BLaER1 treated with 17β-estradiol and CSF1 and Interleukin-3, amounts not matched to agents 10 nM and 100 nM (cell line): ENCODE measurements around the gene BRD4.

ENCODE experiments used
- H3K27ac ChIP-seq, 11 experiments: shearing (Covaris generic); formaldehyde crosslinking; 2 replicates each; pipeline ENCODE4 v1.8.1; 2022
- H3K27me3 ChIP-seq, 11 experiments: shearing (Covaris generic); formaldehyde crosslinking; 2 replicates each; pipeline ENCODE4 v1.8.1; 2022
- H3K36me3 ChIP-seq, 11 experiments: shearing (Covaris generic); formaldehyde crosslinking; 2 replicates each; pipeline ENCODE4 v1.8.1; 2022
- H3K4me1 ChIP-seq, 10 experiments: shearing (Covaris generic); formaldehyde crosslinking; 2 replicates each; pipeline ENCODE4 v1.8.1; 2022
- H3K4me2 ChIP-seq, 11 experiments: shearing (Covaris generic); formaldehyde crosslinking; 2 replicates each; pipeline ENCODE4 v1.8.1; 2022
- H3K4me3 ChIP-seq, 10 experiments: shearing (Covaris generic); formaldehyde crosslinking; 2 replicates each; pipeline ENCODE4 v1.8.1; 2022
- H3K9ac ChIP-seq, 11 experiments: shearing (Covaris generic); formaldehyde crosslinking; 2 replicates each; pipeline ENCODE4 v1.8.1; 2022
- H3K9me3 ChIP-seq, 11 experiments: shearing (Covaris generic); formaldehyde crosslinking; replicated peaks in 1 of 11; 2 replicates each; pipeline ENCODE4 v1.8.1; 2022
- H4K20me1 ChIP-seq, 11 experiments: shearing (Covaris generic); formaldehyde crosslinking; 2 replicates each; pipeline ENCODE4 v1.8.1; 2022
- Cebpa-rat ChIP-seq, 11 experiments: shearing (Covaris generic); IDR thresholded peaks; 2 replicates each; pipeline ENCODE4 v1.8.1; 2022

BRD4 gene

DNA sequence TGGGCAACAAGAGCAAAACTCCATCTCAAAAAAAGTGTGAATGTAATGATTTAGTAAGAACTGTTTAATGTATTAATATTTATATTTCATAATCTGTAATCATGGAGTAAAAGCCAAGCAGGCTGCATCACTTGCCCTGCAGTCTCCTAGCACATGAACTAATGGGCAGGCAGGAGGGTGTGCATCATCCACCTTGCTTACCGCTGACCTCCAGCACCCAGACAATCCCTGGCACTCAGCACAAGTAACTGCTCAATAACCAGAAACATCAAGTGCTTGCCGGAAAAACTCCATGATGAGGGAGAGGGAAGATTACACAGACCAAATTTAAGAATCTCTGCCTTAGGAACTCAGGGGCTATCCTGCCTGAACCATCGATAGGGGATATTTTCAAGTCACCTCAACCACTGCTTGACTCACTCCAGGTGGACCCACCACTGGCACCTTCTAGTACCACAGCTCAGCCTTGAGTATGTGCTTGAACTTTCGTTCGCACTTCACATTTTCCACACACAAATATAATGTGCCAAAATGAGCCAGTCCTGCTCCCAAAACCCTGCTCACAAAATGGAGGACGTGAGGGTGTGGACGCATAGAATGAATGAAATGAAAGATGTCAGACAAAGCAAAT lies 18.6 kb downstream of the BRD4 start:
- H3K27ac ChIP-seq, result no peak overlapping the region
- peaks cover 100% of the 10 kb centered on the region in 11 experiments for H4K20me1 ChIP-seq
- H3K4me3 ChIP-seq, result no peak overlapping the region
- H3K36me3 ChIP-seq, result peaks cover 0 to 49% (median 24%) of the 10 kb centered on the region in 11 experiments; a peak in 19 of 22 replicates
- H3K9me3 ChIP-seq, result peaks cover 0 to 6% (median 2%) of the 10 kb centered on the region in 11 experiments; a peak in 10 of 22 replicates
- TF ChIP-seq Cebpa-rat (IDR thresholded peaks at IDR 0.05), result no peak
- peak overlapping the region in 2 of 11 experiments; percentile 79; a peak in 2 of 22 replicates for H3K4me2 ChIP-seq
- peaks cover 63 to 93% (median 79%) of the 10 kb centered on the region in 10 experiments for H3K4me1 ChIP-seq
- H3K27me3 ChIP-seq, result no peaks in the 10 kb centered on the region
- no peak overlapping the region; a peak in 1 of 22 replicates for H3K9ac ChIP-seq

DNA sequence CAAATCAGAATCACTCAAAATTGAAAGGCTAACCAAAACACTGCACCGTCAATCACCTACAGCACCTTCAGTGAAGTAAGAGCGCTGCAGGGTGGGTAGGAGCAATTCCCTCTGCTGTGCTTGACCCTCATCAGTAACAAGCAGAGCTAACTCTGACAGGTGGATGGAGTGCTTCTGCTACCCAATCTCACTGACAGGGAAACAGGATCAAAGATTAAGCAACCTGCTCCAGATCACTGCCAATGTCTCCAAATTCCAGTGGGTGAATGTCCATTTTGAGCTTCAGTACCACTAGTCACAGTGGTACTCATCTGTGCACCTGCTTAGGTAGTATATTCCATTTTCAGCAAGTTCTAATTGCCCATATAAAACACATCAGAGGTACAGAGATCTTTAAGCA lies 25.2 kb downstream of the BRD4 start:
- TF ChIP-seq Cebpa-rat (IDR thresholded peaks at IDR 0.05), result no peak
- Histone ChIP-seq H4K20me1 (peaks cover 99 to 100% (median 100%) of the 10 kb centered on the region in 11 experiments), H3K9ac (no peak overlapping the region), H3K4me1 (peaks cover 46 to 84% (median 58%) of the 10 kb centered on the region in 10 experiments), H3K27ac (no peak overlapping the region), H3K9me3 (peaks cover 0 to 43% (median 35%) of the 10 kb centered on the region in 11 experiments; a peak in 18 of 22 replicates), H3K4me3 (no peak overlapping the region), H3K36me3 (peaks cover 0 to 51% (median 34%) of the 10 kb centered on the region in 11 experiments; a peak in 18 of 22 replicates), H3K27me3 (no peaks in the 10 kb centered on the region), H3K4me2 (peak overlapping the region in 1 of 11 experiments; percentile 3; a peak in 1 of 22 replicates)

DNA sequence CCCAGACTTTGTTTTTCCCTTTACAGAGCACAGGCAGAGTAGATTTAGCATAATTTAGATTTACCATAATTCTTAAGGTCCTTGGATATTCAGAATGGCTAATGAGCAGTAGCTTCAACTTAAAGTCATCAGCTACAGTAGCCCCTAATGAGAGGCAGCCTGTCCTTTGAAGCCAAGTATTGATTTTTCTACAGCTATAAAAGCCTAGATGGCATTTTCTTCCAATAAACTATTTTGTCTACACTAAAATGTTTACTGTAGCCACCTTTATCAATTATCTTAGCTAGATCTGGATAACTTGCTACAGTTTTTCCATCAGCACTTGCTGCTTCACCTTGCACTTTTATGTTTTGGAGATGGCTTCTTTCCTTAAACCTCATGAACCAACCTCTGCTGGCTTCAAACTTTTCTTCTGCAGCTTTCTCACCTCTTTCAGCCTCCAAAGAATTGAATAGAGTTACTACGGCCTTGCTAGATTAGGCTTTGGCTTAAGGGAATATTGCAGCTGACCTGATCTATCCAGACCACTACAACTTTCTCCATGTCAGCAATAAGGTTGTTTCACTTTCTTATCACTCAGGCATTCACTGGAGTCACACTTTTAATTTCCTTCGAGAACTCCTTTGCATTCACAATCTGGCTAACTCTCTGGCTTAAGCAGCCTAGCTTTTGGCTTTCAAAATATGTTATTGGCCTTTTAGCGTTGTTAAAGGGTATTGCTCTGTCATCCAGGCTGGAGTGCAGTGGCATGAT lies 26.6 kb downstream of the BRD4 start:
- TF ChIP-seq Cebpa-rat (IDR thresholded peaks at IDR 0.05), result no peak

DNA sequence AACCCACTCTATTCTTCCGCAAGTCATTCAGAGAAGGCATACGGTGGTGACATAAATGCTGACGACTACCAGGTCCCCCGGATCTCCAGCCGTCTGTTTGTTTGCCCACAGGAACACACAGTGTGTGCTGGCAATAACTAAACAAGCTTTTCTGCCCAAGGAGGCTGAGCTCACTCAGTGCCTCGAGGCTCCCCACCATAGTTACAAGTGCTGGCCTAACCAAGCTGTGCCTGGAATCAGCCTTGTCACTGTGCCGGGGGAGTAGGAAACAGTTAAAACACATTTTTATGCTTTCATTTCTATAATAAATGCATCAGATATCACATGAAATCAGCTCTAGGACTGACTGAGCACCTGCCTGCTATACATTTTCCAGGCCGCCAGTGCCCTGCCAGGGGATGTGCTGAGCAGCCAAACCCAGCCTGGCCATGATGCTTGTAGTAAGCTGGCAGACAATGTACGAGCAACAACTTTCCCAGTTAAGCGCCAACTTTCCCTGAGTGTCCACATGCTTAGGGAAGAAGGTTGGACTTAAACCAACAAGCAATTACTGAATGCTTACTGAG lies 28.1 kb downstream of the BRD4 start:
- no peak for TF ChIP-seq Cebpa-rat (IDR thresholded peaks at IDR 0.05)
- no peak overlapping the region for H3K4me3 ChIP-seq
- no peaks in the 10 kb centered on the region for H3K27me3 ChIP-seq
- peak overlapping the region; percentile 14 to 70 (median 55); a peak in 17 of 22 replicates for H3K4me2 ChIP-seq
- H3K9me3 ChIP-seq, result peaks cover 0 to 42% (median 35%) of the 10 kb centered on the region in 11 experiments; a peak in 18 of 22 replicates
- H3K36me3 ChIP-seq, result peaks cover 0 to 44% (median 34%) of the 10 kb centered on the region in 11 experiments; a peak in 18 of 22 replicates
- peaks cover 99 to 100% (median 100%) of the 10 kb centered on the region in 11 experiments for H4K20me1 ChIP-seq
- peak overlapping the region in 1 of 11 experiments; percentile 23; a peak in 2 of 22 replicates for H3K27ac ChIP-seq
- H3K4me1 ChIP-seq, result peaks cover 54 to 86% (median 60%) of the 10 kb centered on the region in 10 experiments
- no peak overlapping the region; a peak in 1 of 22 replicates for H3K9ac ChIP-seq

More for the DNA sequence above, 26.6 kb downstream of the BRD4 start:
- H3K27me3 ChIP-seq, result no peaks in the 10 kb centered on the region
- H3K4me1 ChIP-seq, result peaks cover 46 to 84% (median 58%) of the 10 kb centered on the region in 10 experiments
- H3K4me2 ChIP-seq, result peak overlapping the region in 1 of 11 experiments; percentile 33; a peak in 1 of 22 replicates
- no peak overlapping the region for H3K27ac ChIP-seq
- peaks cover 0 to 43% (median 35%) of the 10 kb centered on the region in 11 experiments; a peak in 18 of 22 replicates for H3K9me3 ChIP-seq
- H3K4me3 ChIP-seq, result no peak overlapping the region
- peaks cover 99 to 100% (median 100%) of the 10 kb centered on the region in 11 experiments for H4K20me1 ChIP-seq
- H3K9ac ChIP-seq, result no peak overlapping the region
- peaks cover 0 to 42% (median 34%) of the 10 kb centered on the region in 11 experiments; a peak in 18 of 22 replicates for H3K36me3 ChIP-seq

DNA sequence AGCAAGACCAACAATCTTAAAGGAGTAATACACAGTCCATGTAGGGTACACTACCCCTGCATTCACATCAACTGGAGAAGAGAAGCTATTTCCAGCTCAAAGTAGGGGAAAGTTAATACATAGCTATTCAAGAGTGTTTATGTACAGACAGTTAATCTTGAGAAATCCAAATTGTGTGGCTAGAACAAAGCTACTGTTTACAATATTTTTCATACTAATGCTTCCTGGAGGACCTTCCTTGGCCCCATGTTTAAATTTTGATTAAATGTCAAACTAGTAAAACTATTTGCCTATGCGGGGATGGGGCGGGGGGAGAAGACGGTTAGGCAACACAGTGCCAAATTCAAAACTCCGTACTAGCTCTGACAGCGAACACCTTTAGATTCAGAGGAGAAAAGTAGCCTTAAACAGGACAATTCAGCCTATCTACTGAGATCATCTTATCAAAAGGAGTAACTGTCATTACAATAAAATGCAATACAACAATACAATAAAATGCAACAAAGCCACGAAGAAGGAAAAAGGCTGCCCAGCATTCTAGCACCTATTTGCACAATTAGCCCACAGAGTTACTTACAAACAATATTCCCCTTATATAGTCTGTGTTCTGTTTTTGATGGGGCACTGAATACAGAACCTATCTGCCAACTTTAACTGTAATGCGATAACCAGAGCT lies 29.1 kb downstream of the BRD4 start:
- no peak for TF ChIP-seq Cebpa-rat (IDR thresholded peaks at IDR 0.05)
- Histone ChIP-seq H3K9ac (no peak overlapping the region), H3K36me3 (peaks cover 0 to 39% (median 28%) of the 10 kb centered on the region in 11 experiments; a peak in 18 of 22 replicates), H4K20me1 (peaks cover 99 to 100% (median 100%) of the 10 kb centered on the region in 11 experiments), H3K4me1 (peaks cover 64 to 95% (median 70%) of the 10 kb centered on the region in 10 experiments), H3K4me3 (no peak overlapping the region), H3K9me3 (peaks cover 0 to 34% (median 28%) of the 10 kb centered on the region in 11 experiments; a peak in 18 of 22 replicates), H3K27me3 (no peaks in the 10 kb centered on the region), H3K4me2 (peak overlapping the region; percentile 14 to 89 (median 68); a peak in 19 of 22 replicates), H3K27ac (peak overlapping the region in 2 of 11 experiments; percentile 9 to 46; a peak in 1 of 22 replicates)

DNA sequence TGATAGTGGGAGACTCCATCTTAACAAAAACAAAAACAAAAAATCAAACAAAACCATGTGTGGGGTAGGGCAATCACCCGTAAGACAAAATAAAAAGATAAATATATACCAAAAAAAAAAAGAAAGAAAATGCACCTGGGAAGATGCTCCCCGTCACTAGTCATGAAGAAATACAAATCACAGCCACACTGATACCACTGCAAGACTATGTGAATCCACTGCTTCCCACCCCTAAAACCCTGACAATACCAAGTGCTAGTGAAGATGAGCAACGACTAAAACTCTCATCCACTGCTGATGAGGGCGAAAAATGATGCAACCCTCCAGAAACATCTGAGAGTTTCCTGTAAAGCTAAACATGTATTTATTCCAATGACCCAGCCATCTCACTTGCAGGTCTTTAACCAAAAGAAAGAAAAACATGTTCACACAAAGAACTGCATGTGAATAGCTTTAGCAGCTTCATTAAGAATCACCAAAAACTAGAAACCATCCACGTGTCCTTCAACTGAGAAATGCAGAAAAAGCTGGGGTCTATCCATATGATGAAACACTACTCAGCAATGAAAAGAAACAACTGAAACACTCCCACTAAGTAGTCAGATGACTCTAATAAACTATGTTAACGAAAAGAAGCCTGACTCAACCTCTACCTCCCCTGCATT lies 31.7 kb downstream of the BRD4 start:
- H3K36me3 ChIP-seq, result peaks cover 9 to 34% (median 26%) of the 10 kb centered on the region in 11 experiments; a peak in 20 of 22 replicates
- peaks cover 0 to 9% (median 6%) of the 10 kb centered on the region in 11 experiments; a peak in 18 of 22 replicates for H3K9me3 ChIP-seq
- H3K4me3 ChIP-seq, result no peak overlapping the region
- peak overlapping the region; percentile 27 to 89 (median 83); a peak in 20 of 22 replicates for H3K4me2 ChIP-seq
- peaks cover 100% of the 10 kb centered on the region in 11 experiments for H4K20me1 ChIP-seq
- H3K27me3 ChIP-seq, result no peaks in the 10 kb centered on the region
- H3K27ac ChIP-seq, result peak overlapping the region in 7 of 11 experiments; percentile 0 to 55 (median 15); a peak in 8 of 22 replicates
- TF ChIP-seq Cebpa-rat (IDR thresholded peaks at IDR 0.05), result no peak; a peak in 1 of 22 replicates
- H3K4me1 ChIP-seq, result peaks cover 90 to 100% (median 95%) of the 10 kb centered on the region in 10 experiments
- H3K9ac ChIP-seq, result no peak overlapping the region; a peak in 1 of 22 replicates

DNA sequence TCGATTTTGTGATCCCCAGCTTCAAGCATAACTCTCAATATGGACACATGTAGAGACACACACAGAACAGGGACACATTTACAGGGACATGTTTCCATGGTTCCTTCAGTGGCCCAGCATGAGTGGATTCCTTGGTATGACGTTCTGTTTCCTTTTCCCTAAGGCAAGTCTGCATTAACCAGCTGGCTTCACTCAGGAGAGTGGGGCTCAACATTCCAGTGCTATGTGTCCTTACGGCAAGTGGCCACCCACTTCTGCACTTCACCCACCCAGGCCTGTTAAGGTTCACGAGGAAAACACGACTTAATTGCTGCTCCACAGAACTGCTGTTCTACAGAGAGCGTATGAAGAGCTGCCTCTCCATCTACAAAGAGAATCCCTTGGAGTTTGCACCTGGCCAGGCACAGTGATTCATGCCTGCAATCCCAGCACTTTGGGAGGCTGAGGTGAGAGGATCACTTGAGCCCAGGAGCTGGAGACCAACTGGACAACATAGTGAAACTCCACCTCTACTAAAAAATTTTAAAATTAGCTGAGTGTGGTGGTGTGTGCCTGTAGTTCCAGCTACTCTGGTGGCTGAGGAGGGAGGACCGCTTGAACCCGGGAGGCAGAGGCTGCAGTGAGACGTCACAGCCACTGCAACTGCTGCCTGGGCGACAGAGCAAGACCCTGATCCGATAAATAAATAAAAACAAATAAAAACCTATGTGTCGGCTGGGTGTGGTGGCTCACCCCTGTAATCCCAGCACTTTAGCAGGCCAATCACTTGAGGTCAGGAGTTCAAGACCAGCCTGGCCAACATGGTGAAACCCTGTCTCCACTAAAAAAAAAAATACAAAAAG lies 32.5 kb downstream of the BRD4 start:
- Histone ChIP-seq H3K4me3 (no peak overlapping the region), H4K20me1 (peaks cover 100% of the 10 kb centered on the region in 11 experiments), H3K27ac (peak overlapping the region in 8 of 11 experiments; percentile 3 to 55 (median 20); a peak in 12 of 22 replicates), H3K27me3 (no peaks in the 10 kb centered on the region), H3K9me3 (peaks cover 0 to under 1% (median 0%) of the 10 kb centered on the region in 11 experiments; a peak in 2 of 22 replicates), H3K4me1 (peaks cover 99 to 100% (median 100%) of the 10 kb centered on the region in 10 experiments), H3K4me2 (peak overlapping the region; percentile 58 to 89 (median 83)), H3K36me3 (peaks cover 9 to 36% (median 29%) of the 10 kb centered on the region in 11 experiments; a peak in 20 of 22 replicates), H3K9ac (no peak overlapping the region; a peak in 1 of 22 replicates)
- no peak for TF ChIP-seq Cebpa-rat (IDR thresholded peaks at IDR 0.05)
